Measurements from ENCODE around the gene ASNS. TPM values are rescaled to one million over a fixed set of nuclear protein-coding genes. Genes with fewer than 3 reads are reported as not detected.
"Not testable (repeated sequence)": the region's sequence is repeated elsewhere in the genome, so short reads cannot be mapped to it uniquely, and the experiment has no call there.

The ASNS gene, protein sequence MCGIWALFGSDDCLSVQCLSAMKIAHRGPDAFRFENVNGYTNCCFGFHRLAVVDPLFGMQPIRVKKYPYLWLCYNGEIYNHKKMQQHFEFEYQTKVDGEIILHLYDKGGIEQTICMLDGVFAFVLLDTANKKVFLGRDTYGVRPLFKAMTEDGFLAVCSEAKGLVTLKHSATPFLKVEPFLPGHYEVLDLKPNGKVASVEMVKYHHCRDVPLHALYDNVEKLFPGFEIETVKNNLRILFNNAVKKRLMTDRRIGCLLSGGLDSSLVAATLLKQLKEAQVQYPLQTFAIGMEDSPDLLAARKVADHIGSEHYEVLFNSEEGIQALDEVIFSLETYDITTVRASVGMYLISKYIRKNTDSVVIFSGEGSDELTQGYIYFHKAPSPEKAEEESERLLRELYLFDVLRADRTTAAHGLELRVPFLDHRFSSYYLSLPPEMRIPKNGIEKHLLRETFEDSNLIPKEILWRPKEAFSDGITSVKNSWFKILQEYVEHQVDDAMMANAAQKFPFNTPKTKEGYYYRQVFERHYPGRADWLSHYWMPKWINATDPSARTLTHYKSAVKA
- total RNA-seq, result 137 and 156 TPM in 2 replicates
- long read RNA-seq, transcript ASNS-209 (13 exons, 1,812 nt), result minor isoform, 14 of 1,290 reads
- long read RNA-seq, transcript ASNS-201 (14 exons, 2,356 nt), result minor isoform, 8 of 1,290 reads
- long read RNA-seq, transcript ASNS-202 (13 exons, 1,994 nt), result major isoform, 1,232 of 1,290 reads
- long read RNA-seq, transcript ASNS-214 (11 exons, 1,588 nt), result minor isoform, 6 of 1,290 reads
- long read RNA-seq, partial matches to known transcripts, result 22 of 1,290 reads
- long read RNA-seq, other reads (novel, unspliced or antisense), result 7 of 1,290 reads

DNA sequence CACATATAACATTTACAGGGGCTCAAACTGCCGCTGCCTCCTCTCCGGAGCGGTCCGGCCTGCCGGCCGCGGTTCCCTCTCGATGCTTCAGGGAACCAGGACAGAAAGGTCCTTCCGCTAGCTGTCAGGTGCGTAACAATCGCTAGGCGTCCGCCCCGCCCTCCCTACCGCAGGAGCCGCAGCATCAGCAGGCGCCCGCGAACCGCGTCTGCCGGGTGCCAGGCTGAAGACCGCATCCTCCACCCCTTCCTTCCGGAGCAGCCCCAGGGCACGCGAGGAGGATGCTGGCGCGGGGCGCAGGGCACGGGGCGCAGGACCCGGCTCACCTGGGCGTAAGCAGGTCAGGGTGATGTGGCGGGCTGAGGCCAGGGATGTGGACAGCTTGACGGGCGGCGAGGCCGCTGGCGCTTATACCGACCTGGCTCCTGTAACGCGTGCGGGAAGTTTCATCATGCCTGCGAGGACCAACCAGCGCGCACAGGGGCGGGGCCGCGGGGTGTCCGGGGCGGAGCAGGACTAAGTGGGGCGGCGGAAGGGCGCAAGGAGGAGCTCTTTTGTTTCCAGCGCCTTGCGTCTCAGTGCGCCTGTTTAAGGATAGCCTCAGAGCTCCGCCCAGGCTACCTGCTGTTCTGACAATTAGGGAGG is at the start of gene ASNS:
ASNS (minus strand) TSS at position 384 of the 645 bp plus-strand sequence. CDS start 3,252 bp downstream, outside the sequence.
- peaks cover 18% of the 10 kb centered on the region for H3K4me1 Mint-ChIP-seq (ENCODE audit: unreplicated experiment)
- peak within 1 kb of the TSS; percentile 85 for H3K4me3 Mint-ChIP-seq (ENCODE audit: unreplicated experiment)
- H3K36me3 Mint-ChIP-seq (ENCODE audit: unreplicated experiment), result peaks cover 17% of the 10 kb centered on the region
- no peak for TF ChIP-seq CTCF (IDR thresholded peaks at IDR 0.05)
- peaks cover 2% of the 10 kb centered on the region for H3K27me3 Mint-ChIP-seq (ENCODE audit: unreplicated experiment)
- DNase-seq (ENCODE audit: extremely low spot score, unreplicated experiment), result peak; percentile 97
- peak within 1 kb of the TSS; percentile 83 for H3K27ac Mint-ChIP-seq (ENCODE audit: unreplicated experiment)
- H3K9me3 Mint-ChIP-seq (ENCODE audit: unreplicated experiment), result no peaks in the 10 kb centered on the region

GRCh38 chr7:97921254-97921653 is 49.0 kb upstream of the ASNS start:
- not testable (repeated sequence) for H3K36me3 Mint-ChIP-seq (ENCODE audit: unreplicated experiment); H3K27ac Mint-ChIP-seq (ENCODE audit: unreplicated experiment); H3K9me3 Mint-ChIP-seq (ENCODE audit: unreplicated experiment); H3K27me3 Mint-ChIP-seq (ENCODE audit: unreplicated experiment); DNase-seq (ENCODE audit: extremely low spot score, unreplicated experiment); H3K4me1 Mint-ChIP-seq (ENCODE audit: unreplicated experiment); H3K4me3 Mint-ChIP-seq (ENCODE audit: unreplicated experiment)

GRCh38 chr7:97915267-97915666 is 43.1 kb upstream of the ASNS start:
- not testable (repeated sequence) for H3K9me3 Mint-ChIP-seq (ENCODE audit: unreplicated experiment); H3K27ac Mint-ChIP-seq (ENCODE audit: unreplicated experiment); H3K27me3 Mint-ChIP-seq (ENCODE audit: unreplicated experiment); H3K4me1 Mint-ChIP-seq (ENCODE audit: unreplicated experiment); H3K4me3 Mint-ChIP-seq (ENCODE audit: unreplicated experiment); H3K36me3 Mint-ChIP-seq (ENCODE audit: unreplicated experiment)
- peak; percentile 6 for DNase-seq (ENCODE audit: extremely low spot score, unreplicated experiment)

DNA sequence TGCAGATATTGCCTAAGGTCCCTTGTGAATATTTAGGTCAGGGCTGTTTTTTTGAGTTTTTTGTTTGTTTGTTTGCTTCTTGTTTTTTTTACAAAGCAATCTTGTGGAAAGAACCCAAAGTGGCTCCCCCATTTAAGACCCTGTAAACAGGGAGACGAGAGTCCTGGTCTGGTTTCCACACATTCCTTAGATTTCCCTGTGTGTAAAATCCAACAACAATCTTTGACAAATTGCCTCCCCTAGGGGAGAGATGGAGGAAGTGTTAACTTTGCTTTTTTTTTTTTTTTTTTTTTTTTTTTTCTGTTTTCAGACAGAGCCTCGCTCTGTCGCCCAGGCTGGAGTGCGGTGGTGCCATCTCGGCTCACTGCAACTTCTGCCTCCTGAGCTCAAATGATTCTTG is 40.1 kb upstream of the ASNS start:
- TF ChIP-seq CTCF (IDR thresholded peaks at IDR 0.05), result peak; percentile 8
- H3K4me1 Mint-ChIP-seq (ENCODE audit: unreplicated experiment); H3K27ac Mint-ChIP-seq (ENCODE audit: unreplicated experiment); H3K27me3 Mint-ChIP-seq (ENCODE audit: unreplicated experiment); H3K9me3 Mint-ChIP-seq (ENCODE audit: unreplicated experiment); H3K36me3 Mint-ChIP-seq (ENCODE audit: unreplicated experiment); H3K4me3 Mint-ChIP-seq (ENCODE audit: unreplicated experiment): not testable (repeated sequence)
- peak; percentile 34 for DNase-seq (ENCODE audit: extremely low spot score, unreplicated experiment)

DNA sequence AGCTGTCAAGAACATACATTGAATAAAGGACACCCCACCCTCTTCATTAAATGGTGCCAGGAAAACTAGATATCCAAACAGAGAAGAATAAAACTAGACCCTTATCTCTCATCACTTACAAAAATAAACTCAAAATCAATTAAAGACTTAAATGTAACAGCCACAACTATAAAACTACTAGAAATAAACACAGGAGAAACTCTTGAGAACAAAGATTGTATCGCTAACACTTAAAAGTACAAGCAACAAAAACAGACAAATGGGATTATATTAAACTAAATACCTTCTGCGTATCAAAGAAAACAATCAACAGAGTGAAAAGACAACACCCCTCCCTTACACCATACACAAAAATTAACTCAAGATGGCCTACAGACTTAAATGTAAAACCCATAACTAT is 24.7 kb upstream of the ASNS start:
- not testable (repeated sequence) for H3K27me3 Mint-ChIP-seq (ENCODE audit: unreplicated experiment); H3K9me3 Mint-ChIP-seq (ENCODE audit: unreplicated experiment); H3K36me3 Mint-ChIP-seq (ENCODE audit: unreplicated experiment); H3K4me3 Mint-ChIP-seq (ENCODE audit: unreplicated experiment); H3K27ac Mint-ChIP-seq (ENCODE audit: unreplicated experiment); DNase-seq (ENCODE audit: extremely low spot score, unreplicated experiment); H3K4me1 Mint-ChIP-seq (ENCODE audit: unreplicated experiment)

DNA sequence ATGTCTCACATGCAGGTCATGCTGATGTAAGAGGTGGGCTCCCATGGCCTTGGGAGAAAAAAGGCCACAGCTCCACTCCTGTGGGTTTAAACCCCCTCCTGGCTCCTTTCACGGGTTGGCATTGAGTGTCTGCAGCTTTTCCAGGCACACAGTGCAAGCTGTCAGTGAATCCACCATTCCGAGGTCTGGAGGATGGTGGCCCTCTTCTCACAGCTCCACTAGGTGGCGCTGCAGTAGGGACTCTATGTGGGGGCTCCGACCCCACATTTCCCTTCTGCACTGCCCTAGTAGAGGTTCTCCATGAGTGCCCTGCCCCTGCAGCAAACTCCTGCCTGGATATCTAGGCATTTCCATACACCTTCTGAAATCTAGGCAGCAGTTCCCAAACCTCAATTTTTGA is 19.5 kb upstream of the ASNS start:
- DNase-seq (ENCODE audit: extremely low spot score, unreplicated experiment), result peak; percentile 67
- H3K27me3 Mint-ChIP-seq (ENCODE audit: unreplicated experiment); H3K36me3 Mint-ChIP-seq (ENCODE audit: unreplicated experiment); H3K27ac Mint-ChIP-seq (ENCODE audit: unreplicated experiment); H3K4me3 Mint-ChIP-seq (ENCODE audit: unreplicated experiment); H3K9me3 Mint-ChIP-seq (ENCODE audit: unreplicated experiment); H3K4me1 Mint-ChIP-seq (ENCODE audit: unreplicated experiment): not testable (repeated sequence)

DNA sequence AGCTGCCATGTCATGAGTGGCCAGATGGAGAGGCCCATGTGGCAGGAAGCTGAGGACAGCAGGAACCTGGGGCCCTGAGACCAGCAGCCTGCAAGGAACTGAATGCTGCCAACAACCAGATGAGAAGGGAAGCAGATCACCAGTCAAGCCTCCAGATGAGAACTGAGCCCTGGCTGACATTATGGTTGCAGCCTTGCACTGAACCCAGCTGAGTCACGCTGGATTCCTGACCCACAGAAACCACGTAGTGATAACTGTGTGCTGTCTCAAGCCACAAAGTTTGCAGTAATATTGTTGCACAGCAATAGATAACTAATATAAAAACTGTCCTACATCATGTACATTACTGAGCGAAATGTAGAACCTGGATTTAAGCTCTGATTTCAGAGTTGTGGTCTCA is 7.3 kb upstream of the ASNS start:
- not testable (repeated sequence) for H3K27ac Mint-ChIP-seq (ENCODE audit: unreplicated experiment)

GRCh38 chr7:97874894-97875293 is 2.7 kb upstream of the ASNS start:
- H3K27ac Mint-ChIP-seq (ENCODE audit: unreplicated experiment); H3K9me3 Mint-ChIP-seq (ENCODE audit: unreplicated experiment); DNase-seq (ENCODE audit: extremely low spot score, unreplicated experiment); H3K27me3 Mint-ChIP-seq (ENCODE audit: unreplicated experiment); H3K4me3 Mint-ChIP-seq (ENCODE audit: unreplicated experiment); H3K36me3 Mint-ChIP-seq (ENCODE audit: unreplicated experiment): not testable (repeated sequence)
- H3K4me1 Mint-ChIP-seq (ENCODE audit: unreplicated experiment), result peaks cover 16% of the 10 kb centered on the region

More for the DNA sequence above, 7.3 kb upstream of the ASNS start:
- H3K9me3 Mint-ChIP-seq (ENCODE audit: unreplicated experiment); H3K27me3 Mint-ChIP-seq (ENCODE audit: unreplicated experiment); H3K36me3 Mint-ChIP-seq (ENCODE audit: unreplicated experiment); H3K4me1 Mint-ChIP-seq (ENCODE audit: unreplicated experiment); DNase-seq (ENCODE audit: extremely low spot score, unreplicated experiment); H3K4me3 Mint-ChIP-seq (ENCODE audit: unreplicated experiment): not testable (repeated sequence)

Data from osteocyte (in vitro differentiated cells).